Cardiac fibroblast (primary cell): ENCODE data around the gene CMTM4.

Experiments
- DNase-seq, 2 donors: peaks; one replicate each; pipeline versions ENCODE4 v3.0.0 to v3.0.0-alpha.2; 2010; ENCODE audit warnings: low read depth in 2 of 2
- H3K4me3 ChIP-seq, 2 donors: replicated peaks in 1 of 2; 1 replicate in 1 of 2; 2 replicates in 1 of 2; pipeline ENCODE4 v1.5.1; 2011; ENCODE audit warnings: low read depth in 2 of 2, low read length in 2 of 2, mild to moderate bottlenecking in 2 of 2, moderate library complexity in 1 of 2
- CTCF ChIP-seq: IDR thresholded peaks from one replicate; pipeline ENCODE4 v1.5.1; 2011; ENCODE audit warnings: low read depth, mild to moderate bottlenecking, low read length, inconsistent platforms

CMTM4 gene

GRCh38 chr16:66649636-66650205 is 46.8 kb downstream of the CMTM4 start:
- DNase-seq: no peak
- TF ChIP-seq CTCF: no peak
- H3K4me3 ChIP-seq: no peak overlapping the region

GRCh38 chr16:66649167-66649566 is 47.4 kb downstream of the CMTM4 start:
- no peak for DNase-seq
- no peak for TF ChIP-seq CTCF

DNA sequence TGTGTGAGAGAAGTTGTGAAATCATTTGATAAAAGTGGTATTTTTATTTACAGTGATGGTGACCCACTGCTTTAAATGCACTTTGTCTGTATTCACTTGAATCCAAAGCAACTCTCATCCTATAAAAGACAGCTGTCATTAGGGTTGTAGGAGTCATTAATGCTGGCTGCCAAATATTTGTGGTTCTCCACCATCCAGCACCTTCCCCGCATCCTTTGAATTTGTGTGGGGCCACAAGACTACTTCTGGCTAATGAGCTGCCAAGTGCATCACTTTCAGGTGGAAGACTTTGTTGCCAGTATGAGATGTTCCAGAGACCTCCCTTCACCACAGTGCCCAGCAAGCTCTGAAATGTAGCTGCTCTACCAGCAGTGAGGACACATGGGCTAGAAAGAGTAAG is 48.7 kb downstream of the CMTM4 start:
- no peak for DNase-seq
- TF ChIP-seq CTCF: no peak
- H3K4me3 ChIP-seq: no peak overlapping the region

More at GRCh38 chr16:66649167-66649566, 47.4 kb downstream of the CMTM4 start:
- no peak overlapping the region for H3K4me3 ChIP-seq

DNA sequence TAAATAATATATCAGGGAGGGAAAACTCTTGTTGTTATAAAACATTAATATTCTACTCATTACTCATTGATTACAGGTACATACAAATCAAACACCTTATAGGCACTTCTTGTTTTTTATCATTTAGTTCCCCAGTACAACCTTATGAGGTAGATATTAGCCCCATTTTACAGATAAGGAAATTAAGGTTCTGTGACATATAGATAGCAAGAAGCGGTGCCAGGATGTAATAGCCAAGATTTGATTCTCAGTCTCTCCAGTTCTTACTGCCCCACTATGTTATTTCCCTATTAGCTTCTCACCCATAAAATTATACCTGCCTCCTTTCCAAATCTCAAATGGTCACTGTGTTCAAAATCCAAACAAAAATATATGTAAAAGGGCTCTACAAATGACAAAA is 55.2 kb downstream of the CMTM4 start:
- TF ChIP-seq CTCF: no peak
- no peak overlapping the region for H3K4me3 ChIP-seq
- DNase-seq: no peak

GRCh38 chr16:66640724-66641314 is 55.7 kb downstream of the CMTM4 start:
- no peak overlapping the region for H3K4me3 ChIP-seq
- no peak for TF ChIP-seq CTCF
- DNase-seq: no peak

DNA sequence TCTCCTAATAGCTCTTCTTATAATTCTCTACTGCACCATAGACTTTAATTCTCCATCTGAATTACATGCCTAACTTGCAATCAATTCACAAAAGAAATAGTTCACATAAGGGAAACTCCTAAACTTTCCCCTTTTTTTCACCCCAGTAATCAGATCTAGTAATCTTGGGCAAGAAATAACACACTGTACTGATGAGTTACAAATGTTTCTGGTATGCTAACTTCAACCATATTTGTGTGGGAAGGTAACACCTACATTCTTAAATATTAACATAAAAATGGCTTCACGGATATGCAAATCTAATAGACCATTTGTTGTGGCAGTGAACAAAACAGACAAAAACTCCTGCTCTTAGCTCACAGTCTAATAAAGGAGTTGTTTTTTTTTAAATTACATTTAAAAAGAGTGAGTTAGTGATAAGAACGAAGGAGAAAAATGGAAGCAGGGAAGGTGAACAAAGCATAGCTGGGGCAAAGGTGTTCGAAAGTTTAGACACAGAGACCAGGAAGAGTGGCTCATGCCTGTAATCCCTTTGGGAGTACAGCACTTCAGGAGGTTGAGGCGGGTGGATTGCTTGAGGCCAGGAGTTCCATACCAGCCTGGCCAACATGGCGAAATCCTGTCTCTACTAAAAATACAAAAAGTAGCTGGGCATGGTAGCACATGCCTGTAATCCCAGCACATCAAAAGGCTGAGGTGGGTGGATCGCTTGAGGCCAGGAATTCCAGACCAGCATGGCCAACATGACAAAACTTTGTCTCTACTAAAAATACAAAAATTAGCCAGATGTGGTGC is 57.3 kb downstream of the CMTM4 start:
- no peak overlapping the region for H3K4me3 ChIP-seq
- no peak for TF ChIP-seq CTCF
- DNase-seq: peak; percentile 24 to 51
